GM19467 (cell line): ENCODE data around the gene SLC40A1.

Experiments
- ATAC-seq: cut with Tn5 transposase; IDR thresholded peaks from one replicate; pipeline ENCODE4 v1.9.1; 2021; ENCODE audit warnings: mild to moderate bottlenecking, moderate library complexity; ENCODE audit not compliant: unreplicated experiment

The SLC40A1 gene

DNA sequence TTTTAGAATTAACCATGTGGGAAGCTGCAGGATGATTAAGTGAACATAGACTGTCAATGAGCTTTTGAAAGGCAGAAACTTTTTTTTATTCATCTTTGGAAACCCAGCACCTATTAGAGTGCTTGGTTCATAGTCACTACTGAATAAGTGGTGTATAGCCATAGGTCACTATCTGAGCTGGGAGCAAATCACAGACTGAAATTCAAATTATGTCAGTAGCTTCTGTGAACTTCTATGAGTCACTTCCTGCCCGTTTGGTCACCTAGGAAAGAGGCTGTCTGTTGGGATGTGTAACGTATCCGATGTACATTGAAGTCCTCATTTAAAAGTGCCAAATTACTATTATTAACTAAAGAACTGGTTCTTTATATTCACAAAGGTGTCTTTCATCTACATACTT is 20.5 kb upstream of the SLC40A1 start:
- ATAC-seq = no peak

DNA sequence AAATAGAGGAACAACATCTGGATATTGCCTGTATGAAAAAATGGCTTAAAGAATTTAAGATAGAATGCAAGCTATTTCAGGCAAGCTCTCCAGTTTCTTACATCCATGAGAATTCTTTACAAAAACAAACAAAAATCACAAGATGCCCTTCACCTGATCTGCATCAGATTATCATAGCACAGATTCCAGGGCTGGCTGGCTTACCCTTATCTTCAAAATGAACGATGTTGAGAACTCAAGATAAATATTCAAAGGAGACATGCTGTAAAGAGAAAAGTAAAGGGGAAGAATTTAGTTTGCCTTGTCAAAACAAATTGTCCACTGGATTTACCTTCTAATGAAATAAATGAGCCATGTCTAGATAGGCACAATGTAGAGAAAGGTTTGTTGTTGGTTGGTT is 18.7 kb upstream of the SLC40A1 start:
- no peak for ATAC-seq

GRCh38 chr2:189595417-189595816 is 14.8 kb upstream of the SLC40A1 start:
- ATAC-seq = no peak

DNA sequence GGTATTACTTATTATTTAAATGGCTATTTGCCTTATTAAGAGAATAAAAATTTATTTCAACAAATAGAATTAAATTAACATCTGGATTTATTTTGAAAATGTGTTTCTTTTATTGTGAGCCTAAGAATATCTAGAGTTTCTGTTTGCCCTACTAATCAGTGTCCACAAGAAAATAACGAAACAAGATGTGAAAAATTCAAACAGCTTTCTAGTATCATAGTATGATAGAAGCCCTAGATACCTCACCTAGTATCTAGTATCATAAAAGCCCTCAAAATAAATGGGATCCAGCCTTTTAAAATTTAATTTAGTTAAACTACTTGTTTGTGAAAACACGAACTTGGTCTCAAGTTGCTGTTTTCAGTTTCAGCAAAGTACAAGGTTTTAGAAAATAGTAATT is 13.7 kb upstream of the SLC40A1 start:
- ATAC-seq = no peak

- no peak for ATAC-seq
Measured at GRCh38 chr2:189593115-189593514, 12.5 kb upstream of the SLC40A1 start.

DNA sequence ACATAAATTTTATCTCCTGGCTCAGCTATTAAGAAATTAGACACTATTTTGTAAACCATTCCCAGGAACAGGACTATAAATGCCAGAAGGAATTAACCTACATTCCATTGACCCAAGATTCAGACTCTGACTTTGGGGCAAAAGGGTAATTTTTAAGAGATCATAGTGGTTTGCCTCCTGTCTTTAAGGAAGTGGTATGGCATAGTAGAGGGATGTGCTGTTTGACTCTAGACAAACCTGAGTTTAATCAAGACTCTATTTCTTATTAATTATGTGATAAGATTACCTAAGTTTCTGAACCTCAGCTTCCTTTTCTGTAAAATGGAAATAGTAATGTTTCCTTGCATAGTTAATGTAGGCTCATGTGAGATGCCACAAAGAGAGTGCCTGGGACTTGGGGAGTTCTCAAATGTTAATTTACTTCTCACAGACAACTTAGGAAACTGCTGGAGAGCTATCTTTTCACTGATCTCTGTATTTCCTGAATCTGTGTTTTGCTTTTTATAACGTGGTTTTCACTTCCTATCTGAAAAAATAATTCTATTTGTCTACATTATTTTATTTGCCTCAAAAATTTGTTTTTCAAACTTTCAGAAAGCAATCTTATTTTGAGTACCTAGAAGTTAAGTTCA is 11.9 kb upstream of the SLC40A1 start:
- ATAC-seq = no peak

DNA sequence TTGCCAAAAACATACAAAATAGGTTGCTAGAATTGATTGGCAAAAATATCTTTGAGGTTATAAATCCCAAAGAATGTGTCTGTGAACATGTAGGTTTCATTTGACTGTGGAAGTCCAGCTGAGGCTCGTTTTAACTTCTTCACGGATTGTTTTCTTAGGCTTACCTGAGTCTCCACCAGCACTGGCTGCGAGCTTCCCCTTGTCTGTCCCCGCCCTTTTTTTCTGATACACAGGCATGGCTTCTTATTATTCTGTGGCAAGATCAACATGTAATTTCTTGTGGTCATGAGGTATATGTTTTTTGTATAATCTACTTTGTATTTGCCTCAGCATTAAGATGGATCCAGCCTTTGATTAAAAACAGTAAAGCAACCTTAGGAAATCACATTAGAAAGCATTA is 7.2 kb upstream of the SLC40A1 start:
- no peak for ATAC-seq

DNA sequence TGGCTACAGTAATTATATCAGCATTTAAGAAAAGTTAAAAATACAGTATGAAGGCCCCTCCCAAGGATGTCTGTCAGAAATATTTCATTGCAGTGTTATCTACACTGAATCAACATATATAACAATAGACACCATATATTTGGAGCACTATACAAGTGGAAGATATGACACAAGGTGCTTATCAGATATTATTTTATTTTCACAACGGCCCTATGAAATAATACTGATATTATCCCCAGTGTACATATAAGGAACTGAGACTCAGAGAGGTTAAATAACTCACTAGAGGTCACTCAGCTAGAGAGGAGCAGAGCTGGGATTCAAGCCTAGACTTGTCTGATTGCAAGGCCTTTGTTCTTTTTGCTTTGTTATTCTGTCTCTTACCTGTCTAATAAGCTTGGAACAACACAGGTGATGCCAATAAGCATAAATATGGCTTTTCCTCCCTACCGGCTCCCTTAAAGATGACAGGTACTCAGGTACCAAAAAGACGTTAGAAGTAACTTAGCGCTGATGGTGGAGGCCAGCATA is 4.7 kb upstream of the SLC40A1 start:
- no peak for ATAC-seq

DNA sequence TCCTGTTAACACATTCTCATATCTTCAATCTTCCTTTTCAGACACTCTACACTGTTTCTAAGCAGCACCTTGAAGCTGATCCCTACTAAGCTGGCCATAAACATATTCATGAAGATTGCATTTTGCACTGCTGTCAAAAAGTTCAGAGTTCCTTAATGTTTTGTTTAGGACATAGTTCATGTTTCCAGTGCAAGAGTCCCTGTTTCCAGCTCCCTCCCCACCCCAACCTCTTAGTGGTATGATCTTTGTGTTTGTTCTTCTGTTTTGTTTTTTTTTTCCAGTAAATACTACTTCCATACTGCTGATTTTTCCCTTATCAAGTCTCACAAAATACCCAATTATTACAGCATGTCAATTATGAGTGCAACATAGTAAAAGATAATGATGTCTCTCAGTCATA is 4.1 kb upstream of the SLC40A1 start:
- no peak for ATAC-seq

GRCh38 chr2:189583227-189584198 is 2.9 kb upstream of the SLC40A1 start:
- no peak for ATAC-seq

DNA sequence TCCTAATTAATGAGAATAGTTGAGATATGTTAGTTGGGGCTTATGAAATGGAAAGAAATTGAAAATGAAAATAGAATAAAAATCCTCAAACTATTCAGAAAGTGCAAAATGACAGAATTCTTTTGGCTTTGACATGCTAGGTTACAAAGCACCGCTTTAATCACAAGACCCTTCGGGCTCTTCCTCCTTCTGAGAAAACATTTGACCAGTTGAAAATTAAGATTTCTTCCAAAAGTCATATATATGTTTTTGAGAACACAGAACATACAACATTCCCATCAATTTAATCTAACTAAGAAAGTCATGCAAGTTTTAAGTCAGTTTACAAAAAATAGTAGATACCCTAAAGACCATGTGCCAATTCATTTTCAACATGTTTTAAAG is 2.2 kb upstream of the SLC40A1 start:
- no peak for ATAC-seq

DNA sequence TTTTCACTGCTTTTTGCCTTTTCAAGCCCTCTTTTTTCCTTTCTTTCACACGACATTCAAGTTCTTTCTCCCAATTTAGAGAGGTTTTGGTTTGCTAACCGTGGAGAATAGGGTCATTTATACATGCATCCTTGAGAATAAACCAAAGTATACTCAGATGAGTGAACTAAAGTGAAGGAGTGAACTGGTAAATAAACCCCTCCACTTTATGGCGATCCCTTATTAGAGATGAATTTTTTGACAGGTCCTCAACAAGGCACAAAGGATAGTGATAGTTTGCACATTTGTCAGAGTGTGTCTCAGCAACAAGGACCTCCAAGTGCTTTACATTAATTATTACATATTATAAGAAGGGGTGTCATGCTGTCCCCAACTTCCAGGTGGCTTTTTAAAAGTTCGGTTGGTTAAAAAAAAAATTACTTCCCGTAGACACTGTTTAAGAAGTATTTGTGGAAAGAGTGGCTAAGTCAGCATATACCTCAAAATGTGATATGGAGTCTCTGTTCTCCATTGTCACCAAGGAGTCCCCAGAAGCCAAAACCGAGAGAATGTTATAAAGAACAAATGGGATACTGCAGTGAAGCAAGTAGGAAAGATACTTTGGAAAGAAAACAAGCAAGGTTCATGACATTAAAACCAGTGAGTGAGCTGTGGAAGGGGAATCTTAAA is 1.7 kb upstream of the SLC40A1 start:
- no peak for ATAC-seq

DNA sequence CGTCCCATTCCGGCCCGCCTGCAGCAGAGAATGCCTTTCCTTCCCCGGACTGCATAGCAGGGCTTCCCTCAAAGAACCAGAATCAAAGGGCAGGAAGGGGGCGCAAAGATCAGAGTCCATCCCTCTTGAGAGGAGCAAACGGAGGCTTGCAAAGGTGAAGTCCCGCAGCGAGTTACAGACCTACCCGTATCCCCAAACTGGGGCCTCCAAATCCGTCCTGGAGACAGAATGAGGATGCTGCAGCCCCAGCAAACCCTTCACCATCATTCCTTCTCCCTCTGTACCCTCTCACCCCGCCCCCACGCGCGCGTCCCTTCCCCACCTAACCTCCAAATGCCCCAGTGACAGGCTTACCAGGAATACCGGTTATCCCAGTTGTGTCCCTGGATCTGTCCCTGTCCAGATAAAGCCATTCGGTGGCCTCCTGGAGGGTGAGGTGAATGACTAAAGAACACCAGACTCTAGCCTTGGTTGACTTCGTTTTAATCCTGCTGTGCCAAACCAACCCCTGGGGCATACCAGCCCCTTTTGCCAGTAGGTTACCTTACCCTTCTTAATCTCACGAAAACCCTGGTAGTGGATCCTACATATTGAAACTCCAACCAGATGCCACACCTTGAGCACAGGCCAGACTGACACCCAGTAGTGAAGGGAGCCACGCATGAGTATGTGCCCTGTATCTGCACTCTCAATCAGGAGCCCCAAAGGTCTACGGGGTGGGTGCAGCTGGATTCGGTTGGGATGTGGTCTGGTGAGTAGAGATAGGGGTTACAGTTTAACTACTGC is 961 bp upstream of the SLC40A1 start:
- ATAC-seq = no peak

- ATAC-seq = no peak
Measured at GRCh38 chr2:189580241-189580651, 340 bp downstream of the SLC40A1 start.

GRCh38 chr2:189579585-189580186 is 900 bp downstream of the SLC40A1 start:
- no peak for ATAC-seq

GRCh38 chr2:189578272-189578950 is 2.2 kb downstream of the SLC40A1 start:
- ATAC-seq = no peak

GRCh38 chr2:189577121-189577520 is 3.5 kb downstream of the SLC40A1 start:
- ATAC-seq = no peak

GRCh38 chr2:189576396-189576795 is 4.2 kb downstream of the SLC40A1 start:
- ATAC-seq = no peak

DNA sequence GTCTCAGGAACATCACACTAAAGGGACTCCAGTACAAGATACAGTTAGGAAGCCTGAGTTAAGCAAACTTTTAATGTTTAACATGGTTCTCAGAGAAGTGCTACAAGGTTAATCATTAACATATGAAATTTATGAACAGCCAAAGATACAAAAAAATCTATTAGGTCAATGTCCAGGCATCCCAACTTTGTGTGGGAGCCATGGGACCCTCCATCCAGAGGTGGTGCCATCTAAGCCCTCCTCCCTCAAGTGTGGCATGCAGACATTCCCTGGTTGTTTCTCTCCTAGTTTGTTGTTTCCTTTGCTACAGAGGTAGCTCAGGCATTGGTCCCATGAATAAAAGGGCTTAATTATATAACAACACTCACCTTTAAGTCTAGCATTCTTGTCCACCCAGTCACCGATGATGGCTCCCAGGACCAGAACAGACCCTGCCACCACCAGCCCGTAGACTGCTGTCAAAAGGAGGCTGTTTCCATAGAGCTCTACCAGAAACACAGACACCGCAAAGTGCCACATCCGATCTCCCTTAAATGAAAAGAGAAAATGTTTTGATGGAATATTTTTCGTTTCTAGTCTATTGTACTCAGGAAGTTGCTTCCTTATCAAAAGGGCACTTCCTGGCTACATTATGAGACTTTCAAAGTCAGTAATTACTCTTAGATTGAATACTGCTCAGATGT is 5.7 kb downstream of the SLC40A1 start:
- no peak for ATAC-seq
